ENCODE data around the gene POLL. TPM values are rescaled to one million over a fixed set of nuclear protein-coding genes. Genes with fewer than 3 reads are reported as not detected.

The POLL gene
- total and polyA plus RNA-seq, 10 of the 15 experiments (the other 5 are each of a cell fraction or from before 2014, with no cell fraction given), result 1.5 to 25.4 (median 13.8) TPM

GRCh38 chr10:101578192-101578591 lies 9.9 kb downstream of the POLL start:
- Histone ChIP-seq H3K9ac (ENCODE audit: control insufficient read depth, insufficient read depth, low read length) (no peak overlapping the region), H2AFZ (ENCODE audit: control insufficient read depth, low read depth, low read length) (no peak overlapping the region), H3K4me3 (no peak overlapping the region), H3K4me2 (ENCODE audit: control insufficient read depth, insufficient read depth) (no peak overlapping the region), H3K27ac (ENCODE audit: control insufficient read depth, insufficient read depth) (no peak overlapping the region), H3K36me3 (ENCODE audit: control insufficient read depth in 2 of 2, insufficient read depth in 2 of 2, low read length in 1 of 2) (peaks cover 0 to 2% of the 10 kb centered on the region in 2 experiments; a peak in 2 of 4 replicates), H3K9me3 (replicated peaks; ENCODE audit: control insufficient read depth, insufficient read depth, low read length) (no peaks in the 10 kb centered on the region), H3K4me1 (ENCODE audit: control insufficient read depth, insufficient read depth, low read length) (no peaks in the 10 kb centered on the region), H4K20me1 (ENCODE audit: control insufficient read depth, insufficient read depth) (no peaks in the 10 kb centered on the region), H3K27me3 (replicated peaks in 1 of 2; ENCODE audit: control insufficient read depth in 2 of 2, insufficient read depth in 2 of 2, low read length in 1 of 2) (no peaks in the 10 kb centered on the region), H3K79me2 (ENCODE audit: control insufficient read depth, insufficient read depth, low read length) (no peaks in the 10 kb centered on the region)
- in situ Hi-C loops (cut with MboI), result no loop called here
- no peak for DNase-seq (ENCODE audit: low read depth, low spot score)
- ChIA-PET CTCF (interaction anchor here (1.1 kb wide), 1 partner anchor 42 kb away, joined by 3 read pairs; no protein-coding TSS in a partner anchor), RAD21 (ENCODE audit: unreplicated experiment) (no interaction called here), POLR2A (interaction anchor here (0.6 kb wide), 1 partner anchor 102 kb away, joined by 3 read pairs; no protein-coding TSS in a partner anchor), SMC1A (ENCODE audit: uncharacterized antibody, unreplicated experiment) (interaction anchor here (0.8 kb wide), 1 partner anchor 8 kb away, joined by 3 read pairs; no protein-coding TSS in a partner anchor)
- ATAC-seq, result no peak
- 86% methylated on average over 5 of the region's 5 CpGs for WGBS (ENCODE audit: insufficient coverage, insufficient replicate concordance, low lambda C conversion rate, missing lambda C conversion rate)
- no peak for FAIRE-seq
- intact Hi-C loops (cut with micrococcal nuclease; ENCODE audit: unreplicated experiment), result no loop called here
- BruUV-seq (replicated peaks), result no TSS peak
- TF ChIP-seq USF1 (IDR thresholded peaks at IDR 0.05; ENCODE audit: borderline replicate concordance, extremely low read length, insufficient read depth, low read depth, low read length) (no peak), ZBTB11 (CRISPR knock-in tag; IDR thresholded peaks at IDR 0.05) (no peak), CUX1 (IDR thresholded peaks at IDR 0.05; ENCODE audit: insufficient replicate concordance, low read depth, low read length) (no peak)

Data from GM12878 (cell line).